Left ventricle myocardium superior (tissue), 1 donor: ENCODE measurements around the gene WNT7A. TPM values are rescaled to one million over a fixed set of nuclear protein-coding genes. Genes with fewer than 3 reads are reported as not detected.

Experiments
- ATAC-seq: fragments of 200-7000 bp; cut with Tn5 transposase; one replicate; pipeline ENCODE4 v1.9.1; 2020; ENCODE audit warnings: mild to moderate bottlenecking, moderate library complexity
- DNase-seq: peaks from one replicate; pipeline ENCODE4 v3.0.0-alpha.2; 2020
- intact Hi-C: fragments of 100-400 bp; cut with micrococcal nuclease; formaldehyde crosslinking; loops from one replicate; pipeline ENCODE4 v1.11.0; 2022
- total RNA-seq: library from RNA; stranded (reverse); fragmentation: NEBNext Ultra II Directional; extraction: Animal tissue kit (Norgen Biotek cat#: 25700); gene quantifications from one replicate; pipeline ENCODE4 v1.2.1, GENCODE V29; 2021
- donor health status: DM: no; HTN: yes; CAD: no; lungs with severe emphysema.

The WNT7A gene
- total RNA-seq, 1 donor from 2014 or later, result not detected

DNA sequence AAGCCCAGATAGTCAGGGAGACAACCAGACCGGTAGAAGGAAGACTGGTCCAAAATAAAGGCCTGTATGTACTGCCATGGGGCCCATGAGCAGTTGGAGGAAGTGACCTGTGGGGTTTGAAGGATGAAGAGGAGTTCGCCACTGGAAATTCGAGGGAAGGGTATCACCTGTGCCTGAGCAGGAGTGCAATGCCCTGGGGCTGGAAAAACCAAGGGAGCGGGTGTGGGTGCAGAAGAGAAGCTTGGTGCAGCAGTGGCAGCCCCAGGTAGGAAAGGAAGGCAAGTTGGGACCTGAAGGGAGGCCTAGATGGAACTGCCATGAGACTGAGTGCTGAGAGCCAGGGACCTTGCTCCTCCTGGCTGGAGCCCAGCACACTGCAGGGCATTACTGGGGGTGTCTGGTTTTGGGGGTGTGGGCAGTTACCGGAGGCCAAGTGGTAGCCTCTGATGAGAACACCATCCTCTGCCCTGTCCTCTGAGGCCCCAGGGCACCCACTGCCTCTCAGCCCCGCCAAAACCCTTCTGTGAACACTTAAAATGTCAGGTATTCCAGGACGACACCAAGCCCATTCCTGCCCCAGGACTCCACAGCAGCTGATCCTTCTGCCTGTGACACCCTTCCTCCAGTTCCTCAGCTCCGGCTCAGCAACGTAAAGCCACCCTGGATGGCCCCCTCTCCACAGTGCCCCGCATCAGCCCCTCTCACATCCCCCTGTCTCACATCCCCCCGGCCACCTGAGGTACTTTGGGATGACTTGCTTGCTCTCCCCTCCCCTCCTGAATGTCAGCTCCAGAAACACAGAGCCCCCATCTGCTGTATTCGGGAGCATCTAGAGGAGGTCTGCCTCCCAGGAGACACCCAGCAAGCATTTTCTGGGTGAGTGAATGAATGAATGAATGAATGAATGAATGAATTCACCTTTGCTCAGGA lies 42.9 kb downstream of the WNT7A start:
- DNase-seq (no peak), ATAC-seq (no peak)
- intact Hi-C loops, result no loop called here

DNA sequence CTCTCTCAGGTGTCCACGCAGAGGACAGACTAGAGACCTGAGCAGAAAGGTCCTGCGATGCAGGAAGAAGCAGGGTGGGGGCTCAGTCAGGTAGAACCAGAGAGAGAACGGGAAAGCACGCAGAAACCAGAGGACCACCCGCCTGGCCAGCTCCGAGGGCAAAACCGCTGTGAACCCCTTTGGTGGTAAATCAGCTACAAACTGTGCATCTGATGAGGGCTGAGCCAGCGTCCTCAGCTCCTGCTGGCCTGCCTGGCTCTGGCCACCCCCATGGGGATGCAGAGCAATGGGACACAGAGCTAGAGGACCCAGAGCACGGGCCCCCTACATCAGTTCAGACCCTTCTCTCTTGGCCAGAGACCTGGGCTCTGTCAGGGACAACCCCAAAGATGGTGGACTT lies 44.6 kb downstream of the WNT7A start:
- ATAC-seq (no peak), DNase-seq (no peak)
- intact Hi-C loops, result no loop called here

DNA sequence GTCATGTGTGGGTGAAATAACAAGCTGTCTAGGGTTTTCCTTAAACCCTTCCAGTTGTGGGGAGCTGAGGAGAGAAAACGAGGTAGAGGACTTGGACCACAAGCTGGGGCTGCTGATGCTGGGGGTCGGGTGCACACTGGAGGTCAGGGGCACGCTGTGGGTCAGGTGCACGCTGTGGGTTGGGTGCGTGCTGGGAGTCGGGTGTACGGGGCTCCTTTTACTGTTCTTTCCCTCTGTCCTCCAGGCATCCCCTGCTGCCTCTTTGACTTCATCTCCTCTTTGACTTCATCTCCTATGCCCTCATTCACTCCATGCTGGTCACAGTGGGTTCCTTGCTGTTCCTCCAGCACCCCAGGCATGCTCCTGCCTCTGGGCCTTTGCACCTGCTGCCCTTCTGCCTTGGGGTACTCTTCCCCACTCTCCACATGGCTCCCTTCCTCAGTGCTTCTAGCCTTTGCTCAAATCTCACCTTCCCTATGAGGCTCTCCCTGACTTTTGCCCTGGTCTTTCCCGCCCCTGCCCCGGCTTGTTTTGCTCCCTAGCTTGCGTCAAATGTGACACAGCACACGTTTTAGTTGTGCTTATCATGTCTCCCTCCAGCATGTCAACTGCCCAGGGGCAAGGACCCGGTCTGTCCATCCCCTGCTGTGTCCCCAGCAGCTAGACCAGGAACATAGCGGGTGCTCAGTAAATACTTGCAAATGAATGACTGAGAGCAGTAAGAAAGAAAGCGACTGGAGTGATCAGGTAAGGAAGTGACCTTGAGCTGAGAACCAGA lies 45.4 kb downstream of the WNT7A start:
- ATAC-seq (no peak), DNase-seq (no peak)
- intact Hi-C loops, result no loop called here

DNA sequence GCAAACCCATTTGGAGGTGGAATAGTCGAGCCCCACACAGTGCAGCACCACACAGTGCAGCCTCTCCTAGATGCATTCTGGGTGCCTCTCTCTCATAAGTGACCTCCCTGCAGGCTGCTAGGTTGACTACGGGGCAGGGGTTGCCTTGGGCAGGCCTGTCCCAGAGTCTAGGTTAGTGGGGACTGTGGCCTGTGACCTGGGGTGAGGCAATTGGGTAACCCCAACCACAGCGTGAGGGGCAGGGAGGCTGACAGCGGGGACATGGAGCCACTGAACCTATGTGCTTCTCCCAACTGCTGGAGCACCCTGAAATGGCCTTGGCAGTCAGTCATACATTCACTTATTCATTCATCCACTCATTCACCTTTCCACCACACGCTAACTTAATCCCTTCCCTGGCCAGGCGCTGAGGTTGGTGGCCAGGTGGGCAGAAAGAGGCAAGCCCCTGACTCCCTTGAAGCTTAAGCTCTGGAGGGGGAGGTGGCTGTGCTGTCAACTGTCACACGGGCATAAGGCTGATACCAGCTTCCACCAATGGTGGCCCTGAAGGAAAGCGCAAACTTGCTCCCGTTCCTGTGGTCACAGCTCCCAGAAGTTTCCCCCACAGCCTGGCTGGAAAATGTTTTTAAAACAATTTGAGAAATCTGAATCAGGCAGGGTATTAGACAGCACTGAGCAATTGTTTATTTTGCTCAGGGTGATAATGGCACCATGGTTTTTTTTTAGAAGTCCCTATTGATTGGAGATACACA lies 46.2 kb downstream of the WNT7A start:
- intact Hi-C loops, result no loop called here
- ATAC-seq, result no peak
- DNase-seq, result no peak

DNA sequence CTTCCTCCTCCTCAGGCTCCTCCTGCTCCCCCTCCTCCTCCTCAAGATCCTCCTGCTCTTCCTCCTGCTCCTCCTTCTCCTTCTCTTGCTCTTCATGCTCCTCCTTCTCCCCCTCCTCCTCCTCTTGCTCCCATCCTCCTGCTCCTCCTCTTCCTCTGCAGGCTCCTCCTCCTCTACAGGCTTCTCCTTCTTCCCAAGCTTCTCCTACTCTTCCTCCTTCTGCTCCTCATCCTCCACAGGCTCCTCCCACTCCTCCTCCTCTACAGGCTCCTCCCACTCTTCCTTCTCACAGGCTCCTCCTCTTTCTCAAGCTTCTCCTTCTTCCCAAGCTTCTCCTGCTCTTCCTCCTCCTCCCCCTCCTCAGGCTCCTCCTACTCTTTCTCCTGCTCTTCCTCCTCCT lies 47.7 kb downstream of the WNT7A start:
- intact Hi-C loops, result no loop called here
- DNase-seq (no peak), ATAC-seq (no peak)

DNA sequence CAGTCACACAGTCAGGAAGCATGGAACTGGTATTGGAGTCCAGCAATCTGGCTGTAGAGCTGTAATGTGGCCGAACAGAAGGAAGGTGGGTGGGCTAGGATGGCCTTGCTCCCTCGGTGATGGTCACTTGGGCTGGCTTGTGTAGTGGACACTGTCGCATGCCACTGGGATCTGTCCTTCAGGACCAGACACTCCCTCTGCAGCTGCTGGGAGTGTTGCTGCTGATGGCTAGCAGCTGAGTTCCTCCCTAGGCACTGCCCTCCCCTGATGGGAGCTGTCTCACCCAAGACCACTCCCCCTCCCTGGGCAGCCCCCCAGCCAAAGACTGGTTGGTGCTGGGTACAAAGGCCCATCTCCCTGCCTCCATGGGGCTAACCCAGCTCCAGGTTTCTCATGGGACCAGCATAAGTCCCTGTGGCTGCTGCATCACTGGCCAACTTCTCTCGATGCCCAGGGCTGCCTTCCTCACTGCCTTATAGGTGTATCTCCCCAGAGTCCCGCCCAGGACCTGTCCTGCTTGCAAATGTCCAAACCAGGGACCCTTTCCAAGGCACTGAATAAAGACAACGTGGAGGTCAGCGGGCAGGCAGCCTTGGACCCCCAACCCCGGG lies 48.4 kb downstream of the WNT7A start:
- ATAC-seq (no peak), DNase-seq (no peak)
- intact Hi-C loops, result no loop called here

DNA sequence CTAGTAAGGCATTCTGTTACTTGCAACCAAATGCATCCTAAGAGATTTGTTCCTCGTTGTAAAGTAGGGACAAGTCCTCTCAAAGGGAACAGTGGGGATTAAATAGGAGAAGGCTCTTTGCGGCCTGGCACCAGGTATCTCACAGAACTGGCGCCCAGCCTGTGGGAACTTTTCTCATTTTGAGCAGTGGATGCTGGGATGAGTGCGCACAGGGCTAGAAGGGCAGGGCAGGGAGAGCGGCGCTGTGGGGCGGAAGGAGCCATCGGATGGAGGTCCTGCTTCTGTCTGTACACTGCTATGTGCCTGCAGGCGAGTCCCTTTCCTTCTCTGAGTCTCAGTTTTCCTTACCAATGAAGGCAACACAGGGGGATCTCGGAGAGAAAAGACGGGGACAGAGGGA lies 50.6 kb downstream of the WNT7A start:
- ATAC-seq (no peak), DNase-seq (no peak)
- intact Hi-C loops, result no loop called here

DNA sequence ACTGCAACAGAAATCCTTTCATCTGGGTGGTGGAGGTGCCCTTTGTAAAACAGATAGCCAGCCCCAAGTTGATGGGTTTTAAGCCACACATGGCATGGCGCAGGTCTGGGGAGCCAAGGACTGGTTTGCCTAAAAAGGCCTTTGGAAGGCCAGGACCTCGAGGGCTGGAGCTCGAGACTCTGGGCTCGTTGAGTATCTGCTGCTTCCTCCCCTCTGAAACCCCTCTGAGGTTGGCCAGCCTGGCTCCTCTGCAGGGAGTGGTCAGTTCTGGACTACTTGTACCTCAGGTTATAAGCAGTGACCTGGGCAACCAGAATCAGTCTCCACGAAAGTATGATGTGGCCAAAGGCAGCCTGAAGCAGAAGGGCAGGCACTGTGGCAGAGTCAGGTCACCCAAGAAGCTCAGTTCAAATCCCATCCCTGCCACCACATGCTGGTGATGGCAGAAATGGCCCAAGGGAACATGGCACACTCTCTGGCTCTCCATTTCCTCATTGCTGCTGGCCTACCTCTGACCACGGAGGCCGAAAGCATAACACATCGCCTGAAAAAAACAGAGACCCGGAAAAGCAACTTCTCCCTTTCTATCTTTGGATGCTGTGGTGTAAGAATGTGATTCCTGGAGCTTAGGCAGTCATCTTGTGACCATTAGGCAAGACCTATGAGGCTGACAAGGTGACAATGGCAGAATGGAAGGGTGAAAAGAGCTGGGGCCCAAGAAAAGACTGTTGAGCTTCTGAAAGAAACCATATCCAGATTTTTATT lies 51.2 kb downstream of the WNT7A start:
- intact Hi-C loops, result no loop called here
- no peak for DNase-seq

DNA sequence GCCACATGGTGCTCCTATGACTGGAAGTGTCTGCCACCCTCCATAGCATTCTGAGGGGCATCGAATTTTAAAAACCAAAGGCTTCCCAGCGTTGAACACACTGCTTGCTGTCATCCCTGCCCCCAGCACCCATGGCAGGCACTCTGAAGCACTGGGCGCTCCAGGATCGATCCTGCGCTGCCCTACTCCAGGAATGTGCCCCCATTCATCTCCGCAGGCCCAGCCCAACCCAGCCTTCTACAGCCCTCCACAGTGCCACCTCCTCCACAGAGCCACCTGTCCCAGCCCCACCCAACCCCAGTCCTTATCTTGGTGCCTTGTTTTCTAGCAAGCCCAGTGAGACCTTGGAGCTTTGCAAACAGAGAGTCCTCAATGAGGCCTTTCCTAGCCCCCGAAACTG lies 52.2 kb downstream of the WNT7A start:
- ATAC-seq (no peak), DNase-seq (no peak)
- intact Hi-C loops, result no loop called here

More for the DNA sequence above, 51.2 kb downstream of the WNT7A start:
- no peak for ATAC-seq

DNA sequence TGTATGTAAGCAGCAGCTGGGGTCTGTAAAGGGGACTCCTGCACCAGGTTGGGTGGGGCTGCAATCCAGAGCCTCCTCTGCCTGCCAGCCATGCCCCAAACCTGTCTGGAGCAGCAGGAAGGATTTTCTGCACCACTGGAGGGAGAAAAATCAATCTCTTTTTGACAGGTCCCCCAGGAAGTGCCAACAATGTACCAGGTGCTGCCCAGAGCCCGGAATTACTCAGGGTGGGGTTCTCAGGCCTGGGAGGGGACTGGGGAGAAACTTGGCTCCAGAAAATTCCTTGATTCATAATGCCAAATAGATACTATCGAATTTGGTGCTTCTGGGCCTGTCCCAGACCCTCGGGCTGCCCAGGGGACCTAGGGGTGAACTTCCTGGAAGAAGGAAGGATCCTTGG lies 52.6 kb downstream of the WNT7A start:
- intact Hi-C loops, result no loop called here
- DNase-seq (no peak), ATAC-seq (no peak)

DNA sequence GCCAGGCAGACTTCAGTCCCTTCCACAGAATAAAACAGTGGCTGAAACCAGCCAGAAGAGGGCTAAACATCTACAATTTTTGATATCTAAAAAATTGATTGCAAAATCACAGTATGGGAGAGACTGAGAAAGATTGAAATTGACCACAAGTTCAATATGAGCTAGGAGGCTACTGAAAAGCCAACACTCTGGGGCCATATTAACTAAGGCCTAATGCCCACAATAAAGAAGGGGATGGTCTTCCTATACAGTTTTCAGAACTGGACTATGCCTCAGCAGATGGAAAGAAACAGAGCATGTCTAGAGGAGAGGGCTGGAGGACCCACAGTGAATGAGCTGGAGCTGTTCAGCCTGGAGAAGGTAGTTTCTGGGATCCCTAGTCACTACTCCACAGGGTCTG lies 53.2 kb downstream of the WNT7A start:
- intact Hi-C loops, result no loop called here
- ATAC-seq (no peak), DNase-seq (no peak)

DNA sequence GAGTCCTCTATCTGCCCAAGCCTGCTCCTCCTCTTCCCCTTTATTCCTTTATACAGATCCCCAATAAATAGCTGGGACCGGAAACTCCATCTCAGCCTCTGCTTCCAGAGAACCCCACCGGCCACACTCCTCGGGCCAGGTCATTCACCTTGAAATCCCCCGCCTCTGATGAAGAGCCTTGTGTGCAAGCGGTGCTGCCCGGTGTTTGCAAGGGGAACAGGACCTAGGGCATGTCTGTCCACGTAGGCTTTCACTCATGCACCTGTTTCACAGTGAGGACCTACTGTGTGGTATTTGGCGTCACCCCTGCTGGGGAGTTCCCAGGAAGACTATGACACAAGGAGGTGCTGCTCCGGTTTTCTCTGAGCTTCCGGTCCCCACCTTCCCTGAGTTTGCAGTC lies 54.0 kb downstream of the WNT7A start:
- ATAC-seq, result no peak
- DNase-seq, result no peak

DNA sequence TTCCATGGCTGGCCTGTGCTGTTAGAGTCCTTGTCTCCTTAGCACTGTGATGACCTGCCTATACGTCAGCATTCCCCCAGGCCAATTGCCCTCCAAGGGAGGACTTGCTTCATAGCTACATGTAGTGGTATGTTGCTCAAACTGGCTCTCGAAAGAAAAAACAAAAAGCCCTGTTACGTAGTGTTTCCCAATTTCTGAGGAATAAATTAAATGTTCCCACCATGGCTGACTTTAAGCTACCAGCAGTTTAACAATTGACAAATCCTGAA lies 54.6 kb downstream of the WNT7A start:
- intact Hi-C loops, result no loop called here
- ATAC-seq (no peak), DNase-seq (no peak)

More for the DNA sequence above, 54.0 kb downstream of the WNT7A start:
- intact Hi-C loops, result no loop called here

DNA sequence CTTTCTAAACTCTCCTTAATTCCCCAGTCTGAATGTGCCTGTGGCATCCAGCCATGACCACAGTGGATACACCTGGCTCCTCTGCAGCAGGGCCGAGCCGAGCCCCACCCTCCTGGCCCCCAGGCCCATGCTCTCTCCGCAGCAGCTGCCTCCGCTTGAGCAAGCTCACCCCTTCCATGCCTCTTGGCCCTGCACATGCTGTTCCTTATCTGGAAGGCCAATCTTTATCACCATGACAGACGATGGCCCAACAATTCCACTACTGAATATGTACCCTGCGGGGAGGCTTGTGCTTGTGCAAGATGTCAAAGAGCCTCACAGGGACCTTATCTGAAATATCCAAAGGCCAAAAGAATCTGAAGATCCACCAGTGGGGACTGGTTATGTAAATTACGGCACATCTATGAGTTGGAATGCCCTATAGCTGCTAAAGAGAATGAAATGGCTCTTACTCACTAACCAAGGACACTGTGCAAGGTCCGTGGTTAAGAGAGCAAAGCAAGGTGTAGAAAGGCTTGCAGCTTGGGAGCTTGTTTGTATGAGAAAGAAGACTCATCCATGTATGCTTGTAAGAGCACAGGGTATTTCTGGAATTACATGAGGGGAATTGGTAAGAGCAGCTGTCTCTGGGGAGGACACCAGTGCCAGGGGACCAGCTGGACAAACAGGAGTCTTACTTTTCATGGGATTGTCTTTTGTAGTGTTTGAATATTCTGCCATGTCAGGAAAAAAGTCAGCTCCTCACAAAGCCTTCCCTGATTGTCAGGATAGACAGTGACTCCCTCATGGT lies 55.2 kb downstream of the WNT7A start:
- intact Hi-C loops, result no loop called here
- no peak for DNase-seq
- no peak for ATAC-seq

DNA sequence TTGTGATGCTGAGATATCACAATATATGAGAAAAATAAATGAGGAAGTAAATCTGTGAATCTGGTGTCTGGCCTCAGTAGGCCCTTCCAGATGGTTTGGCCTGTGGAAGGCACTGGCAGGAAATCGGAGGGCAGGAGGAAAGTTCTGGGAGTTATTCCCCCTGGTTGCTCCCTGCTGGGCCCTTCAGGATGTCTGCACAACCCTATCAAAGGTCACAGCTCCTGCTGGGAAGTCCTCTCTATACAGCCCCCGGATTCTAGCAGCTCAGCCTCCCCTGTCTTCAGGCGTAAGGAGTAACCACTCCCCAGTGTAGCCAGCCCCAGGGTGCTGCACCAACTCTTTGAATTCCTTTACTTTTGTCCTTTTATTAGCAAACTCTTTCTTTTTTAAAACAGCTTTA lies 56.2 kb downstream of the WNT7A start:
- intact Hi-C loops, result no loop called here
- no peak for ATAC-seq
- DNase-seq, result no peak

DNA sequence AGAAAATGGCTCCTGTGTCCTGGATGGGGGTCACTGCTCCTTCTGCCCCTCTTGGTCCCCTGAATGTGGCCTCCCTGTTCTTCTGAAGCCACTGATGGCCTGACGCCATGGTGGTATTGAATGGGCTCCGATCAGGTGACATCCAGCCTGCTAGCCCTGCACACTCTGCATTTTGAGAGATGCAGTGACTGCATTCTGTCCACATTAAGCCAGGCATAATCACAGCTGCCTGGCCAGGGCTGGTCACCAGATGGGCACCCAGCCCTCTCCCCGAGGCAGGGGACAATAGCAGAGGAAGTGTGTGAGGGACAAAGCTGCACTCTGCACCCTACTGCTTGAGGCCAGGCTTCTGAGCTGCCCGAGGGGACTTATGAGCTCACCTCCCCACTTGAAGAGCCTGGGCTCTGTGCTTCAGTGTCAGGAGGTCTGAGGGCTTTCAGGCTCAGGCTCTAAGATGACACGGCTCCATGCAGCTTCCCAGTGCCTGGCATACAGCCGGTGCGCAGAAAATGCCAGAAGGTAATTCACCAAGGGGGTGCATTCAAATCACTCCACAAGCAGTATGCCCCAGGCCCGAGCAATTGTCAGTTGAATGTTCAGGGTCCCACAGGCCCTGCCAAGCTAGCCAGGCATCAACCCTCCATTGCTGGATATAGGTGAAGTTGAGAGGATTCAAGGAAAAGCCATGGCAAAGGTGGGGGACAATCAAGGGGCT lies 56.8 kb downstream of the WNT7A start:
- intact Hi-C loops, result no loop called here
- ATAC-seq, result no peak
- DNase-seq, result no peak

DNA sequence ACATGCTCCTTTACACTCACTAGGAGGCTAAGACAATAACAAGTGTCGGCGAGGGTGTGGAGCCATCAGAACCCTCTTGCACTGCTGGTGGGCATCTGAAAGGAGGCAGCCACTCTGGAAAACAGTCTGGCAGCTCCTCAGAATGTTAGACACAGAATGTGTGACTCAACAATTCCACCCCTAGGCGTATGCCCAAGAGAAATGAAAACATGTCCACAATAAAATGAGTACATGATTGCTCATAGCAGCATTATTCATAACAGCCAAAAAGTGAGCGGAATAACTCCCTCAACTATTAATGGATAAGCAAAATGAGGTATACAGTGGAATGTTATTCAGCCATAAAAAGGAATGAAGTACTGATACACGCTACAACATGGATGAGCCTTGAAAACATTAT lies 57.8 kb downstream of the WNT7A start:
- intact Hi-C loops, result no loop called here
- ATAC-seq (no peak), DNase-seq (no peak)

DNA sequence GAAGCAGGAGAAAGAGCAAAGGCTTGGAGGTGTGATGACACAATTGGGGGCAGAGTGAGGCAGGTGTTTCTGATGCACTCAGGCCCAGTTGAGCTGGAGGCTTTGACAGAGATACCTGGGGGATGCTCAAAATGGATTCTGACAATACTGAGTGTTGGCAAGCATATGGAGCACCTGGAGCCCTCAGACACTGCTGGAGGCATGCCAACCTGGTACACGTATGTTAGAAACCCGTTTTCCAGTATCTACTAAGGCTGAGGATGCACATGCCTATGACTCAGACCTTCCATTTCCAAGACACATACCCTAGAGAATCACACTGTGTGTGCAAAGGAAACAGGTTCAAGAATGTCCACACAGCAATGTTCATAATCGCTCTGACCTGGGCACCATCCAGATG lies 58.7 kb downstream of the WNT7A start:
- DNase-seq (no peak), ATAC-seq (no peak)
- intact Hi-C loops, result no loop called here
